ENCODE results near the gene PRKACG.

The PRKACG gene

DNA sequence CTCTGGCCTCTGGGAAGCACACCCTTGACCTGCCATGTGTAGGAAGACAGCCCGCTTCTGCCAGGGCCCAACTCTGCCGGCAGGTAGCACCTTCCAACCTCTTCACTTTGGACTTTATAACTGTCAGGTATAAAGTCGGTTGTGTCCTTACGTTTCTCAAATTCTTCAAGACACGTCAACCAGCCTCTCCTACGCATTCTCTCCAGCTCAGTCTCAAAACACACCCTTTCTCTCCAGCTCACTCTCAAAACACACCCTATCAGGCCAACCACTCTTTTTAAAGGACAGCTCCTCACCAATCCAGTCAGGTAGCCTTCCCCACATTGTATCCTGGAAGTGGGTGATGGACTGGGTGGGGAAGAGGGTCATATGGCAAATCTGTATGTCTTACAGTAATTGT is 35.2 kb upstream of the PRKACG start:
- no peak for TF ChIP-seq TAF1 (IDR thresholded peaks at IDR 0.05; ENCODE audit: borderline replicate concordance, insufficient read depth, low read length)
- TF ChIP-seq, protein P1, sequence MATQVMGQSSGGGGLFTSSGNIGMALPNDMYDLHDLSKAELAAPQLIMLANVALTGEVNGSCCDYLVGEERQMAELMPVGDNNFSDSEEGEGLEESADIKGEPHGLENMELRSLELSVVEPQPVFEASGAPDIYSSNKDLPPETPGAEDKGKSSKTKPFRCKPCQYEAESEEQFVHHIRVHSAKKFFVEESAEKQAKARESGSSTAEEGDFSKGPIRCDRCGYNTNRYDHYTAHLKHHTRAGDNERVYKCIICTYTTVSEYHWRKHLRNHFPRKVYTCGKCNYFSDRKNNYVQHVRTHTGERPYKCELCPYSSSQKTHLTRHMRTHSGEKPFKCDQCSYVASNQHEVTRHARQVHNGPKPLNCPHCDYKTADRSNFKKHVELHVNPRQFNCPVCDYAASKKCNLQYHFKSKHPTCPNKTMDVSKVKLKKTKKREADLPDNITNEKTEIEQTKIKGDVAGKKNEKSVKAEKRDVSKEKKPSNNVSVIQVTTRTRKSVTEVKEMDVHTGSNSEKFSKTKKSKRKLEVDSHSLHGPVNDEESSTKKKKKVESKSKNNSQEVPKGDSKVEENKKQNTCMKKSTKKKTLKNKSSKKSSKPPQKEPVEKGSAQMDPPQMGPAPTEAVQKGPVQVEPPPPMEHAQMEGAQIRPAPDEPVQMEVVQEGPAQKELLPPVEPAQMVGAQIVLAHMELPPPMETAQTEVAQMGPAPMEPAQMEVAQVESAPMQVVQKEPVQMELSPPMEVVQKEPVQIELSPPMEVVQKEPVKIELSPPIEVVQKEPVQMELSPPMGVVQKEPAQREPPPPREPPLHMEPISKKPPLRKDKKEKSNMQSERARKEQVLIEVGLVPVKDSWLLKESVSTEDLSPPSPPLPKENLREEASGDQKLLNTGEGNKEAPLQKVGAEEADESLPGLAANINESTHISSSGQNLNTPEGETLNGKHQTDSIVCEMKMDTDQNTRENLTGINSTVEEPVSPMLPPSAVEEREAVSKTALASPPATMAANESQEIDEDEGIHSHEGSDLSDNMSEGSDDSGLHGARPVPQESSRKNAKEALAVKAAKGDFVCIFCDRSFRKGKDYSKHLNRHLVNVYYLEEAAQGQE (IDR thresholded peaks at IDR 0.05; ENCODE audit: insufficient read depth in 1 of 2, low read depth in 2 of 2, low read length in 2 of 2) = no peak

DNA sequence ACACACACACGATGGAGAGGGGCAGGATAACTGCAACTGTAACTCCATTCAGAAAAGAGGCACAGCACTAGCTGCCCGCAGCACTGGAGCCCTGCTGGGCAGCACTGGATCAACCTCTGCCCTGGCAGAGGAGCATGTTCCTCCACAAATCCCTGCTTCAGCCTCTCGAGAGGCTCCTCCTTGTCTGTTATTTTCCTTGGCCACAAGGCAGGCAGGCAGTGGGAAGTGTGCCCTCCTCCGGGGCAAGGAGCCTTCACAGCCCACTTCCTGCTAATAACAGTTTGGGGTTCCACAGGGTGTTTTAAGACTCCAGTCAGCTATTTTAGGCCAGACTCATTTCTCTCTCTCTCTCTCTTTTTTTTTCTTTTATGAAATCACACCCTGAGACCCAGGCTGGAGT is 33.5 kb upstream of the PRKACG start:
- TF ChIP-seq, protein P1 (IDR thresholded peaks at IDR 0.05; ENCODE audit: insufficient read depth in 1 of 2, low read depth in 2 of 2, low read length in 2 of 2) = no peak
- TF ChIP-seq TAF1 (IDR thresholded peaks at IDR 0.05; ENCODE audit: borderline replicate concordance, insufficient read depth, low read length) (no peak), FOXP2 (optimal IDR thresholded peaks at IDR 0.05; ENCODE audit: borderline replicate concordance, extremely low read depth, extremely low read length, insufficient read depth) (no peak), SIN3A (IDR thresholded peaks at IDR 0.05; ENCODE audit: borderline replicate concordance, insufficient read depth, low read length) (no peak), POLR2AphosphoS5 (IDR thresholded peaks at IDR 0.05; ENCODE audit: low read depth, low read length) (no peak)

DNA sequence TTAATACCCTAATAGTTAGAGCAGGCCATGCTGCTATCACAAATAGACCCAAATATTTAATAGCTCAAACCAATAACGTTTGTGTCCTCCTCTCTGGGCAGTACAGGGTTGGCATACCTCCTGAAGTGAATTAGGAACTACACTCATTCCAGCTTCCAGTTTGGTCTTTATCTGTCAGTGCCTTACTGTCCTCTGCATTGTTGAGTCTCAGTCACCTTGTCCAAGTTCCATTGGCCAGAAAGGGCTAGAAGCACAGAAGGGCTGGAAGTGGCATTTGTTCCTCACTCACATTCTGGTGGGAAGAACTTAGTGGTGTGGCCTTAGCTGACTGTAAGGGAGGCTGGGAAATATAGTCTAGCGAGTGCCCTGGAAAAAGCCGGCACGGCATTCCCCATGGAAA is 32.8 kb upstream of the PRKACG start:
- TF ChIP-seq SIN3A (IDR thresholded peaks at IDR 0.05; ENCODE audit: borderline replicate concordance, insufficient read depth, low read length) (no peak), FOXP2 (optimal IDR thresholded peaks at IDR 0.05; ENCODE audit: borderline replicate concordance, extremely low read depth, extremely low read length, insufficient read depth) (no peak), POLR2AphosphoS5 (IDR thresholded peaks at IDR 0.05; ENCODE audit: low read depth, low read length) (no peak), TAF1 (IDR thresholded peaks at IDR 0.05; ENCODE audit: borderline replicate concordance, insufficient read depth, low read length) (no peak)
- TF ChIP-seq, protein P1 (IDR thresholded peaks at IDR 0.05; ENCODE audit: insufficient read depth in 1 of 2, low read depth in 2 of 2, low read length in 2 of 2) = no peak

DNA sequence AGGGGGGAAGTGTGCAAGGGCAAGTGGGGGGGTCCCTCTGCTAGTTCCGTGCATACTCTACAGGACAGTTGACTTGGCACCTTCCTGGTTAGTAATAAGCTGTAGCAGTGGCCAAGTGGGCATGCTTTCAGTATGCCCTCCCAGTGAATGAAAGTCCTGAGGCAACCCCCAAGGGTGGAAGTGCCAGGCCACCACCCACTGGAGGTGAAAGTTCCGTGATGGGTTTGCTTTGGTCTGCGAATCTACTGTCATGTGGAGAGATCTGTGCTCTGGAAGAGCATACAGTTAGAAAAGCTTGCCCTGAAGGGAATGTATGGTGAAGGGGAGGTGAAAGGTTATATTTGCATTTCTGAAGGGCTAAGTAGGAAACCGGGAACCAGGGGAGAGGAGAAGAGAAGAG is 31.9 kb upstream of the PRKACG start:
- TF ChIP-seq SIN3A (IDR thresholded peaks at IDR 0.05; ENCODE audit: borderline replicate concordance, insufficient read depth, low read length) (no peak), FOXP2 (optimal IDR thresholded peaks at IDR 0.05; ENCODE audit: borderline replicate concordance, extremely low read depth, extremely low read length, insufficient read depth) (no peak), TAF1 (IDR thresholded peaks at IDR 0.05; ENCODE audit: borderline replicate concordance, insufficient read depth, low read length) (no peak), POLR2AphosphoS5 (IDR thresholded peaks at IDR 0.05; ENCODE audit: low read depth, low read length) (no peak)
- TF ChIP-seq, protein P1 (IDR thresholded peaks at IDR 0.05; ENCODE audit: insufficient read depth in 1 of 2, low read depth in 2 of 2, low read length in 2 of 2) = no peak
